DND-41 (cell line): ENCODE data around the gene RPH3AL.

Experiments used
- ATAC-seq: fragments of 200-7000 bp; cut with Tn5 transposase; 3 replicates; pipeline ENCODE4 v1.9.1; 2021; ENCODE audit warnings: low read depth; ENCODE audit not compliant: insufficient read depth
- DNase-seq: peaks from one replicate; pipeline ENCODE4 v3.0.0-alpha.2; 2020
- H2AFZ ChIP-seq: 2 replicates; pipeline ENCODE4 v1.6.0; 2012; ENCODE audit warnings: low read depth, low read length
- H3K27ac ChIP-seq: 2 replicates; pipeline ENCODE4 v1.5.1; 2012; ENCODE audit warnings: low read length, inconsistent platforms
- H3K27me3 ChIP-seq: fragments of 200-600 bp; sonication (generic); 2 replicates; pipeline ENCODE4 v1.6.0; 2012; ENCODE audit warnings: low read length, mild to moderate bottlenecking, inconsistent platforms; ENCODE audit not compliant: insufficient read depth, poor library complexity
- H3K36me3 ChIP-seq: 2 replicates; pipeline ENCODE4 v1.5.1; 2012; ENCODE audit warnings: low read length, inconsistent platforms; ENCODE audit not compliant: insufficient read depth
- H3K4me1 ChIP-seq: 2 replicates; pipeline ENCODE4 v1.5.1; 2012; ENCODE audit warnings: mild to moderate bottlenecking, low read length; ENCODE audit not compliant: insufficient read depth
- H3K4me2 ChIP-seq: 2 replicates; pipeline ENCODE4 v1.6.0; 2012; ENCODE audit warnings: mild to moderate bottlenecking, moderate library complexity, low read length, inconsistent platforms; ENCODE audit not compliant: insufficient read depth
- H3K4me3 ChIP-seq, 2 experiments: fragments of 200-600 bp in 1 of 2; shearing (Covaris generic) in 1 of 2; 2 replicates each; pipeline ENCODE4 v1.5.1; 2012 to 2016; ENCODE audit warnings: inconsistent platforms in 2 of 2, low read length in 2 of 2, mild to moderate bottlenecking in 2 of 2, low read depth in 1 of 2, moderate library complexity in 1 of 2
- H3K79me2 ChIP-seq: 2 replicates; pipeline ENCODE4 v1.6.0; 2012; ENCODE audit warnings: low read length, inconsistent platforms; ENCODE audit not compliant: insufficient read depth
- H3K9ac ChIP-seq: 2 replicates; pipeline ENCODE4 v1.6.0; 2012; ENCODE audit warnings: low read depth, mild to moderate bottlenecking, inconsistent platforms, low read length, moderate library complexity
- H3K9me3 ChIP-seq: 2 replicates; pipeline ENCODE4 v1.5.1; 2012; ENCODE audit warnings: low read length, moderate library complexity, mild to moderate bottlenecking, inconsistent platforms; ENCODE audit not compliant: insufficient read depth, severe bottlenecking
- H4K20me1 ChIP-seq: 2 replicates; pipeline ENCODE4 v1.6.0; 2012; ENCODE audit warnings: low read length; ENCODE audit not compliant: insufficient read depth
- EZH2 ChIP-seq: IDR thresholded peaks from 3 replicates; pipeline ENCODE4 v1.6.1; 2012; ENCODE audit warnings: borderline replicate concordance, low read depth, mild to moderate bottlenecking, moderate library complexity, low read length, inconsistent platforms; ENCODE audit not compliant: severe bottlenecking
- TF ChIP-seq, protein P1 (sequence below): IDR thresholded peaks from 2 replicates; pipeline ENCODE4 v1.5.1; 2012; ENCODE audit warnings: borderline replicate concordance, low read length, moderate library complexity, mild to moderate bottlenecking; ENCODE audit not compliant: poor library complexity, severe bottlenecking; ENCODE audit errors: extremely low read depth

The RPH3AL gene

DNA sequence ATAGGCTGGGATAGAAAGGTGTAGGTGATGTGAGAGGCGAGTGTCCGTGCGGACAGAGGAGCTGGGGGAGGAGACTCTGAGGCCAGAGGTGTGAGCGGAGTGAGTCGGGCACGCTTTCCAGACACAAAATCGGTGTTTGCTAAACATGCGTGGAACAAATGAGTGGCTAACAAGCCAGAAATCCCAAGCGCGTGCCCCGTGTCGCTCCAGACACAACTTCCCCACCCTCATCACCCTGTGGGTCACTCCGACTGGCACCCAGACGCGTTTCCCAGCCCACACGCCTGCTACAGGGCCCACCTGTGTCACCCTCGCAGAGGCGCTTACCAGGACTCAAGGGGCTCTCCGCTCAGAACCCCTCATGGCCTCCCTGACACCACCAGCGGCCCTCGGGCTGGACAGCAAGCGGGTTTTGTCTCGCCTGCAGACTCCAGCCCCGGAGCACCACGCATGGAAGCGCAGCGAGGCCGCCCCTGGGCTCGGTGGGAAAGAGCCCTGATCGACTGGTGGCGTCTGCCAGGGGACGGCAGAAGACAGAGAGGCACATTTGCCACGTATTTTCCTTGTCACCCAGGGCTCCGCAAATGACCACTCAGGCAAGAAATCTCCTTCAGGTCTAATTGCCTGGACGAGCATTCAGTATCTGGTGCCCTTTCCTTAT is 6.0 kb upstream of the RPH3AL start:
- H3K4me3 ChIP-seq: no peak overlapping the region
- peaks cover 7% of the 10 kb centered on the region for H3K9me3 ChIP-seq
- H4K20me1 ChIP-seq: no peaks in the 10 kb centered on the region; the same call in 1 of the 2 replicates
- no peak for ATAC-seq
- H3K27me3 ChIP-seq: no peaks in the 10 kb centered on the region
- H2AFZ ChIP-seq: no peak overlapping the region
- no peaks in the 10 kb centered on the region for H3K4me1 ChIP-seq
- H3K4me2 ChIP-seq: no peak overlapping the region
- no peaks in the 10 kb centered on the region for H3K36me3 ChIP-seq
- DNase-seq: no peak
- no peak overlapping the region for H3K9ac ChIP-seq
- no peak overlapping the region for H3K27ac ChIP-seq
- no peak for TF ChIP-seq EZH2
- TF ChIP-seq, protein P1, sequence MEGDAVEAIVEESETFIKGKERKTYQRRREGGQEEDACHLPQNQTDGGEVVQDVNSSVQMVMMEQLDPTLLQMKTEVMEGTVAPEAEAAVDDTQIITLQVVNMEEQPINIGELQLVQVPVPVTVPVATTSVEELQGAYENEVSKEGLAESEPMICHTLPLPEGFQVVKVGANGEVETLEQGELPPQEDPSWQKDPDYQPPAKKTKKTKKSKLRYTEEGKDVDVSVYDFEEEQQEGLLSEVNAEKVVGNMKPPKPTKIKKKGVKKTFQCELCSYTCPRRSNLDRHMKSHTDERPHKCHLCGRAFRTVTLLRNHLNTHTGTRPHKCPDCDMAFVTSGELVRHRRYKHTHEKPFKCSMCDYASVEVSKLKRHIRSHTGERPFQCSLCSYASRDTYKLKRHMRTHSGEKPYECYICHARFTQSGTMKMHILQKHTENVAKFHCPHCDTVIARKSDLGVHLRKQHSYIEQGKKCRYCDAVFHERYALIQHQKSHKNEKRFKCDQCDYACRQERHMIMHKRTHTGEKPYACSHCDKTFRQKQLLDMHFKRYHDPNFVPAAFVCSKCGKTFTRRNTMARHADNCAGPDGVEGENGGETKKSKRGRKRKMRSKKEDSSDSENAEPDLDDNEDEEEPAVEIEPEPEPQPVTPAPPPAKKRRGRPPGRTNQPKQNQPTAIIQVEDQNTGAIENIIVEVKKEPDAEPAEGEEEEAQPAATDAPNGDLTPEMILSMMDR: no peak
- no peaks in the 10 kb centered on the region for H3K79me2 ChIP-seq

DNA sequence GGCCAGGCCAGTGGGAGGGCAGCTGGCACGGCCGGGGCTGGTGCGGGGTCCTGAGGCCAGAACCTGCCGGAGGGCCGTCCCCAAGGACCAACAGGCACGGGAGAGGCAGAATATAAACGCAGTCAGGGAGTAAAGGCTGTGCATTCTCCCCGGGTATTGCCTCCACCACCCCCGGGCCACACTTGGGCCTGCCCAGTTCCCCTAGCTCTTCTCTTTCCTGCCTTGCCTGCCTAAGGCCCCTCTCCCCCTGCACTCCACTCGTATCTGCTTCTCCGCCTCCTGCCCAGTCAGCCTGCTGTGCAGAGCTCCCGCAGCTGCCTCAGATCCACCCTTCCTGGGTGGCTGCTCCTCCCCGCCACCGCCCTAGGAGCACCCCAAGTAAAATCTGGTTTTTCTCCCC is 5.0 kb upstream of the RPH3AL start:
- Histone ChIP-seq H3K36me3 (no peaks in the 10 kb centered on the region), H4K20me1 (no peaks in the 10 kb centered on the region; the same call in 1 of the 2 replicates), H3K9ac (no peak overlapping the region), H2AFZ (no peak overlapping the region), H3K27me3 (no peaks in the 10 kb centered on the region), H3K9me3 (peaks cover 7% of the 10 kb centered on the region), H3K27ac (no peak overlapping the region), H3K4me2 (no peak overlapping the region), H3K4me3 (no peak overlapping the region), H3K4me1 (no peaks in the 10 kb centered on the region), H3K79me2 (no peaks in the 10 kb centered on the region)
- ATAC-seq: no peak
- no peak for TF ChIP-seq EZH2
- TF ChIP-seq, protein P1: no peak
- DNase-seq: no peak

DNA sequence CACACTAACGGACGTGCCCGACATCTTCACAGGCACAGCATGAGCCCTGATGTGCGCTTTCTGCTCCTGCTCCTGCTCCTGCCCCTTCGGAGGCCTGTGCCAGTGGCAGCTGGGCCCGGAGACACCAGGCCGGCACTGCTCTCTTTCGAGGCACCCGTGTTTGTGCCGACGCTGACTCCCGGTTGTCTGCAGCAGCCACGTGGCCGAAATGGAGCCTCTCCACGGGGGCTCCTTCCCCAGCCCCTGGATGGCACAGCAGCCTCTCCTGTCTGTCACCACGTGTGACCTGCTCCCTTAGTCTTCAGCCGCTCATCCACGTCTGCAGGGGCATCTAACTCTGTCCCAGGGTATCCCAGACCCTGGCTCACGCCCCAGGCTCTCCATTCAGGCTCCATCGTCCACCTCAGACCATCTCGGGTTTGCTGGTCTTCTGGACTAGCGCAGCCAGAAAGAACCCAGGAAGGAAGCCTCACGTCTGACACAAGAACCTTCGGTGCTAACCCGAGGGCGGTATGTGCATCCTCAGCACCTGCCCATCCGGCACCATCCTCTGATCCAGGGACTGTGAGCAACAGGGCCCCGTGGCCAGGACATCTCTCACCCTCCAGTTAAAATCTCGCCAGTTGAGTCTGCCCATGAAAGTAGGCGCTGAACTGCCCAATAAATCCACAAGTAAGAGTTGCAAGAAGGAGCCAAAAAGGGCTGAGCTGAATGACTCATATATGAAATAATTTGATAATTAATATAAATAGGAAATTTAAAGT is 4.2 kb upstream of the RPH3AL start:
- no peak overlapping the region for H3K9ac ChIP-seq
- no peak overlapping the region for H3K4me2 ChIP-seq
- no peaks in the 10 kb centered on the region for H3K4me1 ChIP-seq

More for the DNA sequence above, 4.2 kb upstream of the RPH3AL start:
- DNase-seq (no peak), ATAC-seq (no peak)
- TF ChIP-seq, protein P1: no peak
- no peak for TF ChIP-seq EZH2
- Histone ChIP-seq H3K9me3 (peaks cover 7% of the 10 kb centered on the region), H3K27ac (no peak overlapping the region), H3K27me3 (no peaks in the 10 kb centered on the region), H3K79me2 (no peaks in the 10 kb centered on the region), H2AFZ (no peak overlapping the region), H3K4me3 (no peak overlapping the region), H3K36me3 (no peaks in the 10 kb centered on the region), H4K20me1 (no peaks in the 10 kb centered on the region; the same call in 1 of the 2 replicates)
